OCI-M1 (cell line): ENCODE results near the gene OR2H1.

Experiments
- DNase-seq: peaks from one replicate; lab custom pipeline; 2025; lab: John Stamatoyannopoulos, UW

OR2H1 gene

GRCh38 chr6:29483735-29484134 lies 26.8 kb downstream of the OR2H1 start:
- no peak for DNase-seq

GRCh38 chr6:29486577-29486976 lies 29.6 kb downstream of the OR2H1 start:
- peak; percentile 52 for DNase-seq

GRCh38 chr6:29487131-29487530 lies 30.2 kb downstream of the OR2H1 start:
- no peak for DNase-seq

GRCh38 chr6:29487660-29488059 lies 30.7 kb downstream of the OR2H1 start, which contains the start of gene MAS1L:
Gene MAS1L (minus strand): TSS chr6:29487956. CDS start chr6:29487902, 54 bp downstream.
- peak; percentile 68 for DNase-seq

- DNase-seq, result no peak
Observed at GRCh38 chr6:29488874-29489273, 31.9 kb downstream of the OR2H1 start.

- DNase-seq, result no peak
Observed at GRCh38 chr6:29489286-29489685, 32.3 kb downstream of the OR2H1 start.

GRCh38 chr6:29490055-29490454 lies 33.1 kb downstream of the OR2H1 start:
- peak; percentile 76 for DNase-seq

- peak; percentile 96 for DNase-seq
Observed at GRCh38 chr6:29490552-29490951, 33.6 kb downstream of the OR2H1 start.

- DNase-seq, result peak; percentile 65
Observed at GRCh38 chr6:29491574-29491973, 34.6 kb downstream of the OR2H1 start.

GRCh38 chr6:29493261-29493660 lies 36.3 kb downstream of the OR2H1 start:
- DNase-seq, result peak; percentile 22

- DNase-seq, result no peak
Observed at GRCh38 chr6:29494131-29494530, 37.2 kb downstream of the OR2H1 start.

GRCh38 chr6:29495571-29495970 lies 38.6 kb downstream of the OR2H1 start:
- DNase-seq, result no peak

- no peak for DNase-seq
Observed at GRCh38 chr6:29496961-29497360, 40.0 kb downstream of the OR2H1 start.

GRCh38 chr6:29499704-29500103 lies 42.7 kb downstream of the OR2H1 start:
- DNase-seq, result no peak

- DNase-seq, result no peak
Observed at GRCh38 chr6:29500594-29500993, 43.6 kb downstream of the OR2H1 start.

GRCh38 chr6:29501106-29501505 lies 44.2 kb downstream of the OR2H1 start:
- DNase-seq, result no peak

GRCh38 chr6:29502181-29502580 lies 45.2 kb downstream of the OR2H1 start:
- DNase-seq, result no peak

- DNase-seq, result no peak
Observed at GRCh38 chr6:29502597-29502996, 45.6 kb downstream of the OR2H1 start.

- DNase-seq, result no peak
Observed at GRCh38 chr6:29504961-29505360, 48.0 kb downstream of the OR2H1 start.

- no peak for DNase-seq
Observed at GRCh38 chr6:29505808-29506207, 48.9 kb downstream of the OR2H1 start.

- DNase-seq, result no peak
Observed at GRCh38 chr6:29506446-29507067, 49.6 kb downstream of the OR2H1 start.

GRCh38 chr6:29507319-29507718 lies 50.4 kb downstream of the OR2H1 start:
- DNase-seq, result no peak

GRCh38 chr6:29509239-29509638 lies 52.3 kb downstream of the OR2H1 start:
- no peak for DNase-seq

GRCh38 chr6:29509711-29510110 lies 52.8 kb downstream of the OR2H1 start:
- DNase-seq, result no peak
